DOHH2 (cell line): ENCODE results near the gene CACNA2D3.

Experiments used
- CTCF ChIP-seq: fragments of 200-600 bp; sonication (generic); IDR thresholded peaks from one replicate; pipeline ENCODE4 v1.5.1; 2014; ENCODE audit warnings: antibody characterized with exemption, mild to moderate bottlenecking, low read depth, low read length; ENCODE audit not compliant: poor library complexity, severe bottlenecking
- EZH2phosphoT487 ChIP-seq: fragments of 200-600 bp; sonication (generic); IDR thresholded peaks from 2 replicates; pipeline ENCODE4 v1.6.1; 2017; ENCODE audit warnings: borderline replicate concordance, mild to moderate bottlenecking, antibody characterized with exemption, low read length, moderate library complexity, mixed read lengths

GRCh38 chr3:54720604-54721003 is 598.3 kb downstream of the CACNA2D3 start:
- TF ChIP-seq CTCF (no peak), EZH2phosphoT487 (no peak)
